GM04503 (cell line): ENCODE data around the gene VPS37C.

ENCODE experiments used
- DNase-seq: peaks from one replicate; pipeline ENCODE4 v3.0.0-alpha.2; 2012; ENCODE audit warnings: low read depth

The VPS37C gene

GRCh38 chr11:61132646-61133045 lies 28.6 kb downstream of the VPS37C start:
- no peak for DNase-seq

- no peak for DNase-seq
Measured at GRCh38 chr11:61131998-61132555, 29.1 kb downstream of the VPS37C start.

GRCh38 chr11:61131586-61131985 lies 29.6 kb downstream of the VPS37C start:
- DNase-seq = no peak

GRCh38 chr11:61131186-61131585 lies 30.0 kb downstream of the VPS37C start:
- no peak for DNase-seq

GRCh38 chr11:61129639-61130523 lies 31.3 kb downstream of the VPS37C start:
- peak; percentile 64 for DNase-seq

GRCh38 chr11:61128947-61129638 lies 32.1 kb downstream of the VPS37C start:
- no peak for DNase-seq

- DNase-seq = no peak
Measured at GRCh38 chr11:61127991-61128390, 33.2 kb downstream of the VPS37C start.

GRCh38 chr11:61126256-61126655 lies 35.0 kb downstream of the VPS37C start:
- no peak for DNase-seq

GRCh38 chr11:61125310-61125684 lies 35.9 kb downstream of the VPS37C start:
- no peak for DNase-seq

- no peak for DNase-seq
Measured at GRCh38 chr11:61124574-61125309, 36.5 kb downstream of the VPS37C start.

GRCh38 chr11:61123775-61124571 lies 37.3 kb downstream of the VPS37C start:
- no peak for DNase-seq

- DNase-seq = no peak
Measured at GRCh38 chr11:61122761-61123160, 38.5 kb downstream of the VPS37C start.

GRCh38 chr11:61121917-61122316 lies 39.3 kb downstream of the VPS37C start:
- DNase-seq = no peak

- no peak for DNase-seq
Measured at GRCh38 chr11:61121192-61121831, 39.9 kb downstream of the VPS37C start.

GRCh38 chr11:61120706-61121191 lies 40.5 kb downstream of the VPS37C start:
- no peak for DNase-seq

- DNase-seq = no peak
Measured at GRCh38 chr11:61120099-61120705, 41.0 kb downstream of the VPS37C start.

GRCh38 chr11:61119571-61119970 lies 41.7 kb downstream of the VPS37C start:
- no peak for DNase-seq

- no peak for DNase-seq
Measured at GRCh38 chr11:61119055-61119454, 42.2 kb downstream of the VPS37C start.

- DNase-seq = no peak
Measured at GRCh38 chr11:61118406-61118805, 42.8 kb downstream of the VPS37C start.

GRCh38 chr11:61118004-61118403 lies 43.2 kb downstream of the VPS37C start:
- DNase-seq = no peak

GRCh38 chr11:61117168-61117520 lies 44.1 kb downstream of the VPS37C start:
- no peak for DNase-seq
